NCI-H2196 (cell line): Measurements from ENCODE around the gene CNOT3.
A peak's percentile ranks its signal among the peaks of the same experiment; 100 is the strongest.

Experiments
- DNase-seq: peaks from one replicate; lab custom pipeline; 2025; ENCODE audit not compliant: unreplicated experiment; lab: John Stamatoyannopoulos, UW

The CNOT3 gene

DNA sequence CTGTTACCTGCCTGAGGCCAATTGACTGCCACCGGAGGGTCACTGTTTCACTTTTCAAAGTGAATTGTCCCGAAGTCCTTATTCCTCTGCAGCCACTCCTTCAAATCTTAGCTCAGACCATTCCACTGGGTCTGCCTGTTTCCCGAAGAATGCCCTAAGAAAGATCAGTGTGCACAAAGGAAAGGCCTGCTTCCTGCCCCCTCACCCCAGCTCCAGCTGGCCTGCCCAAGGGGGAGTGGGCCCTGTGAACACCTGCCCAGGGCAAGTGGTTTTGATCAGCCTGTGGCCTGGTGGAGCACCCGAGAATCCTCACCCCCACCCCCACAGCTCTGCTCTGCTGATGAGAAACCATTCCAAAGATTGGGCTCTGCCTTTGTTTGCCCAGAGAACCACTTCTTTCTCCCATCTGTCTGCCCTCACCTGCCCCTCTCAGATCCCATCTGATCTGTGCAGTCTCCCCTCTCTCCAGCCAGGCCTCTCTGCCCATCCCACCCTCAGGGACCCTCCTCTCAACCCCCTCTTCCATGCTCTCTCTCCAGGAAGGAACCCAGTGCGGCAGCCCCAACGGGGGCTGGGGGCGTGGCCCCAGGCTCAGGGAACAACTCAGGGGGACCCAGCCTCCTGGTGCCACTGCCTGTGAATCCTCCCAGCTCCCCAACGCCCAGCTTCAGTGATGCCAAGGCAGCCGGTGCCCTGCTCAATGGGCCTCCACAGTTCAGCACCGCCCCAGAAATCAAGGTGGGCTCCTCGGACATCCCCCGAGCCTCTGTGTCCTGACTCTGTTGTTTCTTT lies 11.7 kb downstream of the CNOT3 start:
- no peak for DNase-seq

DNA sequence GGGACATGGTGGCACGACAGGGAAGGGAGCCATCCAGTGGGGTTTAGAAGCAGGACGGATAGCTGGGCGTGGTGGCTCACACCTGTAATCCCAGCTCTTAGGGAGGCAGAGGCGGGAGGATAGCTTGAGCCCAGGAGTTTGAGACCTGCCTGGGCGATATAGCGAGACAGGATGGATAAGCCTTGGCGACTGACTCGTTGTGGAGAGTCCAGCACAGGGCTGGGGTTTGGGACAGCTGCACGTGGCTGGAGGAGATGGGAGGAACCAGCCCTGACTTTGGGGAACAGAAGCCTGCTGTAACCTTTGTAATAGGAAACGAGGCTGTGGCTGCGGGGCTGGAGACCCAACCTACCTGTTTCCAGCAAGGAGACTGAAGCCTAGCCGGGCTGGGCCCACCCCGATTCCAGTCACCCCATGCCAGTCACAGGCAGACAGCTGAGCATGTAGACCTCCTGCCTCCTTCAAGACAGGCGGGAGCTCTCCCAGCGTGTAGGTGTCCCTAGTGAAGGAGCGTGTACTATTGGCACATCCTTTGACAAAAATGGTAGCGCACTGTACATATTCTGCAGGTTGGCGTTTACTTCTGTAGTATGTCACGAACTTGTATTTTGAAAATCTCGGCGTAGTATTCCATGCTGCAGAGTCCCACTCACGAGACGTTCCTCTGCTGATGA lies 13.9 kb downstream of the CNOT3 start:
- DNase-seq: no peak

GRCh38 chr19:54152267-54152666 lies 14.7 kb downstream of the CNOT3 start:
- no peak for DNase-seq

- no peak for DNase-seq
Measured at GRCh38 chr19:54152878-54153524, 15.4 kb downstream of the CNOT3 start.

DNA sequence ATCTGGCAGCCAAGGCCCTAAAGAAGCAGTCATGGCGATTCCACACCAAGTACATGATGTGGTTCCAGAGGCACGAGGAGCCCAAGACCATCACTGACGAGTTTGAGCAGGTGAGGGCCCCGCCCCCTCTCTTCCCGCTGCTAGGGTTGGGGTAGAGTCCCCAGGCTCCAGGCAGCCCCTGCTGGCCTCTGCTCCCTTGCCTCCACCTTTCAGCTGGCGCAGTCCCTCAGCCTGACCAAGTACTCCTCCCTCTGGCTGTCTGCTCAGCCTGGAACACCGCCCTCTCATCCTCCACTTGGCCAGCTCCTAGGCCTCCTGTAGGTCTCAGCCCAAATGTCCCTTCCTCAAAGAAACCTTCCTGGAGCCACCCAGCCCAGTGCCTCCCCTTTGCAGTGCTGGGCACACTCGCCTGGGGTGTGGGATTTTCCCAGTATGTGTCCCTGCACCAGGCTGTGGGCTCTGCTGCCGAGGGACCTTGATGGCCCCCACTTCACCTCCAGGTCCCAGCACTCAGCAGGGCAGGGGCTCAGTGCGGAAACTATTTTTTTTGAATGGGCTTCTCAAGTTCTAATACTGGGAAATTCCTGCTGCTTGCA lies 16.3 kb downstream of the CNOT3 start:
- DNase-seq: no peak

GRCh38 chr19:54154603-54155345 lies 17.2 kb downstream of the CNOT3 start:
- DNase-seq: no peak

- no peak for DNase-seq
Measured at GRCh38 chr19:54155694-54156093, 18.1 kb downstream of the CNOT3 start.

DNA sequence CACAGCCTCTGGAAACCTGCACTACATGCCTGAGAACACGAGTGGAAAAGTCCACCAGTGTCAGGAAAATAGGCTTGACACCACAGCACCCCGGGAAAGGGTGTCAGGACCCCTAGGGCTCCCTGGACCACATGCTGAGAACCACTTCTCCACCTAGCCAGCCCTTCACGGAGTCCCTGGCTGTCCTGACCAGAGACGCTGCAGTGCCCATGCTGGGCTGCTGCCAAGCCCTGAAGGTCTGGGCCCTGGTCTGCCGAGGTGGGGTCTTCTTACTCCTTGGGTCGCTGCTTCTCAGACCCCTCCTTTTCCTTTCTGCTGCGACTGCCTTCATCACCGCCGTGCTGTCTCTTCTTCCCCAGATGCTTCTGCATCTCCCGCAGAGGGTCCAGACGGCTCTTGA lies 18.9 kb downstream of the CNOT3 start:
- no peak for DNase-seq

- DNase-seq: no peak
Measured at GRCh38 chr19:54156953-54157352, 19.4 kb downstream of the CNOT3 start.

DNA sequence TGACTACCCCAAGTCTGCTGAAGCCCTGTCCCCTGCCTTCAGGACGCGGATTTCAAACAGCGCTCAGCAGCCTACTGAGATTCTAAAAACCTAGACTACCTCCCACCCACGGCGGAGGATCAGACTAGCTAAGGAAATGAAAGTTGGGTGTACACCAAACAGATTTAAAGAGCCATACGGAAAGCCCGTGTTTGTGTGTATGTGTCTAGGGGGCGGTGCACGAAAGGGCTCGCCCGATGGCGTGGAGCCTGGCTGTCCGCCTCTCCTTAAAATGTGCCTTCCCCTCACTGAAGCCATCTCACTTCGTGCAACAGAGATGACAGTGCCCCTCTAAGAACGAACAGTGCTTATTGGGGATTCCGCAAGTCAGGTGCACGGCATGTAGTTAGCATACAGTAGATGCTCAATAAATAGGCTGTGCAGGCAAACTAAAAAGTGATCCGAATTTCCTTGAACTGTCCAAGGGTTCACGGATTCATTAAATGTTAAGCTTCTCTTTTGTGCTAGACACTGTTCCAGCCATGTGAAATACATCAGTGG lies 21.3 kb downstream of the CNOT3 start:
- no peak for DNase-seq

GRCh38 chr19:54159352-54160181 lies 22.0 kb downstream of the CNOT3 start, which contains the start of gene LENG1:
Gene LENG1, minus strand, starts transcription at chr19:54159721. Its CDS starts 26 bp downstream, at chr19:54159695.
- peak; percentile 99 for DNase-seq

GRCh38 chr19:54160182-54160811 lies 22.7 kb downstream of the CNOT3 start:
- DNase-seq: peak; percentile 34

- DNase-seq: no peak
Measured at GRCh38 chr19:54160854-54161253, 23.3 kb downstream of the CNOT3 start.

DNA sequence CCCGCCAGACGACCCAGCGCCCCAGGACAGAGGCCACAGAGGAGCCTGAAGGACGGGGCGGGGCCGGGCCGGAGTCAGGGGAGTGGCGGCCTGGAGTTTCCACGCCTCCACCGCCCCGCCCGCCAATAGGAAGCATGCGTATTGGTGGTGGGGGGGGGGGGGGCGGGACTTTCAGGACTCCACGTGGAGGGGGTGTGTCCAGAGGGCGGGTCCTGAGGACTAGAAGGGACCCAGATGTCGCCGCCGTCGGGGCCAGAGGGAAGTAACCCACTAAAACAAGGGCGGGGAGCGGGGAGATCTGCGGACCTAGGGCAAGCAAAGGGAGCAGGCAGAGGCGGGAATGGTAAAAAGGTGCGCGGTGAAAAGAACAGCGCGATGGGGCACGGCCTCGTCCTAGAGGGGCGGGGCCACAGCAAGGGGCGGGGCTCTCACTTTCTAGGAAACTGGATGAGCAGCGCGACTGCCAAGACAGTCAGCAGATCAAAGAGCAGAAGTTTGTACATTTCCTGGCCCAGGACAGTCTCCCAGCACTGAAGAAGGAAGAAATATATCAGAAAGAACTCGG lies 24.8 kb downstream of the CNOT3 start:
- peak; percentile 81 for DNase-seq

DNA sequence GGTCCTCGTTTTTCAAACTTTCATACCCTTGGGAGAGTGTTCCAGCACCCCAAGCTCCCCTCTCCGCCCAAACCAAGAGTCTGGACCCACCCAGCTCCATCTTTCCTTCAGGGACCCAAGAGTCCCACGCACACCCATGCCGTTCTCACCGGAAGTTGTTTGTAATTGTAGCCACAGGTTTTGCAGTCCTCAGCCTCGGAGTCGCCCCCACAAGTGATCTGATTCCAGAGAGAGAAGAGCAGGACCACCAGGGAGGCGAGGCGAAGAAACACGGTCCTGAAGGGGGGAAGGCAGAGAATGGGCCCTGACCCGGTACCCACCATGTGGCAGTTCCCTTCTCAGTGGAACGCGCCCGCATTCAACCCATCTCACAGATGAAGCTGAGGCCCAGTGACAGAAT lies 25.3 kb downstream of the CNOT3 start:
- DNase-seq: no peak

- DNase-seq: peak; percentile 44
Measured at GRCh38 chr19:54164369-54165068, 27.0 kb downstream of the CNOT3 start.

DNA sequence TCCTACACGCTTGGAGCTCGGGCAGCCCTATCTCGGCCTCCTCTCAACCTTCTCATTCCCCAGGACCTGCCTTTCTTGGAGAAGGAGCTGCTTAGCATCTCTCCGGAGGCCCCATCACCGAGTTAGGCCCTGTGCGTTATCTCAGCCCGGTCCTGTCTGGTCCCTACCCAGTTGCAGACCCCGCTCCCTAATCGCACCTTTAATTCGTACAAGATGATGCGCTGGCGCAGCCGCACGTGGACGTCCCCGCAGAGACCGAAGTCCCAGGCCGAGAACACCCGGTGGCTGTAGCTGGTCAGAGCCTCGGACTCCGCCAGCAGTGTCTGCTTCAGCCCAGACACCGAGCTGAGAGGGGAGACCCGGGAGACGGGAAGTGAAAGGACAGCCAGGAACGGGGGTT lies 27.7 kb downstream of the CNOT3 start:
- no peak for DNase-seq

DNA sequence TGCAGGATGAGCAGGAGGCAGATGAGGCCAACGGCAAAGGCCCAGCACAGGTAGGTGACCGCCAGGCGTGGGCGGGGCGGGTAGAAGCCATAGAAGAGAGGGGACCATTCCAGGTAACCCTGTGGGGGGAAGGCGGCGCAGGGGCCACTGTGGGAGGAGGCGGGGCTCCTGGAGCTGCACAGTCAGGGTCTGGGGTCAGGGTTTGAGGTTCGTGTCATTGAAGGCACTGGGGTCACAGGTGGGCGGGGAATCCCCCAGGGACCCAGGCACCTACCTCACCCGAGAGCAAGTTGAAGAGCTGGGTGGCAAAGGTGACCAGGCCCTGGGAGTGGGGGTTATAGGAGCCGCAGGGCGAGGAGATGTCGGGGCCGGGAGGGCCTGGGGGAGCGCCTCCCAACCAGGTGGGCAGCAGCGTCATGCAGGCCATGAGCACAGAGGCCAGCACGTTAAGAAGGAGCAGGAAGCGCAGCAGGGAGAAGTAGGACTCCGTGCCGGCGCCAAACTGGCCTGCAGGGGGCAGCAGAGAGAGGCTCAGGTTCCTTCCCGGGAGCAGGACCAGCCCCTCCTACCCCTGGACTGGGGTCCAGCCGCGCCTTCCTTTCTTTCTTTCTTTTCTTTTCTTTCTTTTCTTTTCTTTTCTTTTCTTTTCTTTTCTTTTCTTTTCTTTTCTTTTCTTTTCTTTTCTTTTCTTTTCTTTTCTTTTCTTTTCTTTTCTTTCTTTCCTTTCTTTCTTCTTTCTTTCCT lies 30.8 kb downstream of the CNOT3 start:
- peak; percentile 92 for DNase-seq
